ENCODE results near the gene FAM222A.

DNA sequence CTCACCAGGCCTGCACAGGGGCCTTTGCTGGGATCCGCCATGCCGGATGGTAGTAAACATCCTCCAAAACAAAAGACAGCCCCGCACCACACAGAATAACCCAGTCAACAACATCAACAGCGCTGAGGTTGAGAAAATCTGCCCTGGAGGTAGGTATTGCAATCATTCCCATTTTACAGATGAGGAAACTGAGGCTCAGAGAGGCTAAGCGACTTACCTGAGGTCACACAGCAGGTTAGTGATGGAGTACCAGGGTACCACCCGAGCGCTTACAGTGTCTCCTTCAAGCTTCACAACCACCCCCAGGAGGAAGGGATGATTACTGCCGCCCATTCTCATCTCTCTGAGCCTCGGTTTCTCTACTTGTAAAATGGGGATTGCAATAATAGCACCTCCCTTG lies 104.6 kb downstream of the FAM222A start:
- TF ChIP-seq, protein P1, sequence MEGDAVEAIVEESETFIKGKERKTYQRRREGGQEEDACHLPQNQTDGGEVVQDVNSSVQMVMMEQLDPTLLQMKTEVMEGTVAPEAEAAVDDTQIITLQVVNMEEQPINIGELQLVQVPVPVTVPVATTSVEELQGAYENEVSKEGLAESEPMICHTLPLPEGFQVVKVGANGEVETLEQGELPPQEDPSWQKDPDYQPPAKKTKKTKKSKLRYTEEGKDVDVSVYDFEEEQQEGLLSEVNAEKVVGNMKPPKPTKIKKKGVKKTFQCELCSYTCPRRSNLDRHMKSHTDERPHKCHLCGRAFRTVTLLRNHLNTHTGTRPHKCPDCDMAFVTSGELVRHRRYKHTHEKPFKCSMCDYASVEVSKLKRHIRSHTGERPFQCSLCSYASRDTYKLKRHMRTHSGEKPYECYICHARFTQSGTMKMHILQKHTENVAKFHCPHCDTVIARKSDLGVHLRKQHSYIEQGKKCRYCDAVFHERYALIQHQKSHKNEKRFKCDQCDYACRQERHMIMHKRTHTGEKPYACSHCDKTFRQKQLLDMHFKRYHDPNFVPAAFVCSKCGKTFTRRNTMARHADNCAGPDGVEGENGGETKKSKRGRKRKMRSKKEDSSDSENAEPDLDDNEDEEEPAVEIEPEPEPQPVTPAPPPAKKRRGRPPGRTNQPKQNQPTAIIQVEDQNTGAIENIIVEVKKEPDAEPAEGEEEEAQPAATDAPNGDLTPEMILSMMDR (IDR thresholded peaks at IDR 0.05; ENCODE audit: poor library complexity, severe bottlenecking), result no peak
- TF ChIP-seq TAF1 (IDR thresholded peaks at IDR 0.05; ENCODE audit: low read depth) (no peak), EZH2 (IDR thresholded peaks at IDR 0.05; ENCODE audit: borderline replicate concordance, insufficient read depth, low read length, poor library complexity, severe bottlenecking) (no peak), RAD21 (conservative IDR thresholded peaks at IDR 0.05) (no peak), SMC3 (conservative IDR thresholded peaks at IDR 0.05; ENCODE audit: poor library complexity) (no peak), POLR2AphosphoS5 (IDR thresholded peaks at IDR 0.05) (no peak), MXI1 (conservative IDR thresholded peaks at IDR 0.05; ENCODE audit: poor library complexity, severe bottlenecking) (no peak)
- TF ChIP-seq, protein P2, sequence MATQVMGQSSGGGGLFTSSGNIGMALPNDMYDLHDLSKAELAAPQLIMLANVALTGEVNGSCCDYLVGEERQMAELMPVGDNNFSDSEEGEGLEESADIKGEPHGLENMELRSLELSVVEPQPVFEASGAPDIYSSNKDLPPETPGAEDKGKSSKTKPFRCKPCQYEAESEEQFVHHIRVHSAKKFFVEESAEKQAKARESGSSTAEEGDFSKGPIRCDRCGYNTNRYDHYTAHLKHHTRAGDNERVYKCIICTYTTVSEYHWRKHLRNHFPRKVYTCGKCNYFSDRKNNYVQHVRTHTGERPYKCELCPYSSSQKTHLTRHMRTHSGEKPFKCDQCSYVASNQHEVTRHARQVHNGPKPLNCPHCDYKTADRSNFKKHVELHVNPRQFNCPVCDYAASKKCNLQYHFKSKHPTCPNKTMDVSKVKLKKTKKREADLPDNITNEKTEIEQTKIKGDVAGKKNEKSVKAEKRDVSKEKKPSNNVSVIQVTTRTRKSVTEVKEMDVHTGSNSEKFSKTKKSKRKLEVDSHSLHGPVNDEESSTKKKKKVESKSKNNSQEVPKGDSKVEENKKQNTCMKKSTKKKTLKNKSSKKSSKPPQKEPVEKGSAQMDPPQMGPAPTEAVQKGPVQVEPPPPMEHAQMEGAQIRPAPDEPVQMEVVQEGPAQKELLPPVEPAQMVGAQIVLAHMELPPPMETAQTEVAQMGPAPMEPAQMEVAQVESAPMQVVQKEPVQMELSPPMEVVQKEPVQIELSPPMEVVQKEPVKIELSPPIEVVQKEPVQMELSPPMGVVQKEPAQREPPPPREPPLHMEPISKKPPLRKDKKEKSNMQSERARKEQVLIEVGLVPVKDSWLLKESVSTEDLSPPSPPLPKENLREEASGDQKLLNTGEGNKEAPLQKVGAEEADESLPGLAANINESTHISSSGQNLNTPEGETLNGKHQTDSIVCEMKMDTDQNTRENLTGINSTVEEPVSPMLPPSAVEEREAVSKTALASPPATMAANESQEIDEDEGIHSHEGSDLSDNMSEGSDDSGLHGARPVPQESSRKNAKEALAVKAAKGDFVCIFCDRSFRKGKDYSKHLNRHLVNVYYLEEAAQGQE (IDR thresholded peaks at IDR 0.05; ENCODE audit: borderline replicate concordance), result no peak

Measured in neural cell (in vitro differentiated cells).